IPS-20b (cell line): ENCODE results near the gene SELE.

Experiments
- H3K27ac ChIP-seq: one replicate; pipeline ENCODE4 v1.5.1; 2013; ENCODE audit warnings: low read length
- H3K27me3 ChIP-seq: 2 replicates; pipeline ENCODE4 v1.6.1; 2013; ENCODE audit warnings: mild to moderate bottlenecking, low read length, inconsistent platforms; ENCODE audit not compliant: insufficient read depth
- H3K36me3 ChIP-seq: 2 replicates; pipeline ENCODE4 v1.6.1; 2013; ENCODE audit warnings: low read depth, mild to moderate bottlenecking, inconsistent platforms, low read length, moderate library complexity; ENCODE audit not compliant: insufficient read depth
- H3K4me1 ChIP-seq: 2 replicates; pipeline ENCODE4 v1.6.1; 2013; ENCODE audit warnings: mild to moderate bottlenecking, control low read depth, inconsistent platforms, low read length, moderate library complexity; ENCODE audit not compliant: insufficient read depth
- H3K4me3 ChIP-seq: 2 replicates; pipeline ENCODE4 v1.5.1; 2013; ENCODE audit warnings: mild to moderate bottlenecking, low read length, inconsistent platforms
- H3K9ac ChIP-seq: 2 replicates; pipeline ENCODE4 v1.6.1; 2013; ENCODE audit warnings: low read depth, mild to moderate bottlenecking, inconsistent platforms, low read length, moderate library complexity
- H3K9me3 ChIP-seq: 2 replicates; pipeline ENCODE4 v1.6.1; 2013; ENCODE audit warnings: mild to moderate bottlenecking, low read depth, low read length, inconsistent platforms; ENCODE audit not compliant: insufficient read depth

The SELE gene

DNA sequence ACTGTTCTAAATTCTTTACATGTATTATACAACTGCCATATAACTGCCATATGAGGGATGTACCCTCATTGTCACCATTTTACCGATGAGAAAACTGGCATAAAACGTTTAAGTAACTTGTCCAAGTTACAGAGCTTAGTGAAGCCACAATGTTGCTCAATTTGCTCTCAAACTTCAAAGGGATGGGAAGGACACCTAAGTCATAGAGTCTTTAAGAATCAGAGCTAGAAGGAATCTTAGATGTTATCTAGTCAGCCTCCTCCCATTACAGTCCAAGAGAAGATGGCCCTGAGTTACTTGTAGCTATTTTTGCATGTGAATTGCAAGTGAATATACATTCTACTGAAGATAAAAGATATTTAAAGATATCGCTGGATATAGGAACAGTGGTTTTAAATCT lies 54.2 kb downstream of the SELE start:
- no peaks in the 10 kb centered on the region for H3K36me3 ChIP-seq
- peaks cover 67% of the 10 kb centered on the region for H3K27me3 ChIP-seq
- H3K9ac ChIP-seq: no peak overlapping the region

DNA sequence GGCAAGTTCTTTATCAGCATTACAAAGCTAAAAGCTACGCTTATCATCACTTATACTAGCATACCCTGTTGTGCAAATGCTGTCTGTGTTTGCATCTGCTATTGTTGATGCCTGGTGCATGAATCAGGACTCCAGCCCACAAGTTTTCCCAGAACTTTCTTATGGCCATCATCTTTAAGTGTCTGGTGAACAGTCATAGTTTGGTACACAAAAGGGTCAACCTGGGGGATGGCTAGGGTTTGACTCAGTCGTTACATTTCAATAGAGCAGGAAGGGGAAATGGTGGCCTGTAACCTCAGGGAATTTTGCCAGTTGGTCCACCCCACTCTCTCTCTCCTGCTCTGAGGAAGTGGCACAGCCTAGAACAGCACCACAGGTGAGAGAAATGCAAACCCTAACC lies 57.9 kb downstream of the SELE start:
- no peaks in the 10 kb centered on the region for H3K9me3 ChIP-seq
- no peak overlapping the region for H3K4me3 ChIP-seq
- H3K36me3 ChIP-seq: no peaks in the 10 kb centered on the region
- no peak overlapping the region for H3K9ac ChIP-seq
- H3K4me1 ChIP-seq: no peaks in the 10 kb centered on the region; the same call in none of the 2 replicates
- H3K27me3 ChIP-seq: peaks cover 30% of the 10 kb centered on the region
- no peak overlapping the region for H3K27ac ChIP-seq

More for the DNA sequence above, 54.2 kb downstream of the SELE start:
- Histone ChIP-seq H3K4me1 (no peaks in the 10 kb centered on the region; the same call in none of the 2 replicates), H3K9me3 (no peaks in the 10 kb centered on the region; the same call in 1 of the 2 replicates), H3K4me3 (no peak overlapping the region), H3K27ac (no peak overlapping the region)
